Fibroblast of lung (primary cell): ENCODE results near the gene GPR108.

Source experiments
- EZH2 ChIP-seq: IDR thresholded peaks from 2 replicates; pipeline ENCODE4 v1.5.1; 2012; ENCODE audit warnings: low read length, control low read depth, mild to moderate bottlenecking; ENCODE audit errors: missing control alignments
- TF ChIP-seq, protein P1 (sequence below), 2 donors: IDR thresholded peaks in 1 of 2; conservative IDR thresholded peaks in 1 of 2; 1 replicate in 1 of 2; 2 replicates in 1 of 2; pipeline ENCODE4 v1.5.1; 2011 to 2012; ENCODE audit warnings: low read length in 2 of 2, control low read depth in 1 of 2, inconsistent platforms in 1 of 2, low read depth in 1 of 2, mild to moderate bottlenecking in 1 of 2

DNA sequence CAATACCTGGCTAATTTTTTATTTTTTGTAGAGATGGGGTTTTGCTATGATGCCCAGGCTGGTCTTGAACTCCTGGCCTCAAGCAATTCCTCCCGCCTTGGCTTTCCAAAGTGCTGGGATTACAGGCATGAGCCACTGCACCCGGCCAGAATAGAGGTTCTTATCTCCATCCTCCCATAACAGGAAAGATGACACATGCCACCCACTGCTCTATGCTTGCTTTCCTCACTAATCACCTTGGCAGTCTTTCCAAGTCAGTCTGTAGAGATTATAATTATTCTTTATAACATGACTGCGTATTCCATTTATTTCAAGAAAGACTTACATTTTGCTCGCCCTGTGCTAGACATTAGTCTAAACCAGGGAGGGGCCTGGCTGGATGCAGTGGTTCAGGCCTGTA, 41.8 kb upstream of the GPR108 start:
- TF ChIP-seq, protein P1, sequence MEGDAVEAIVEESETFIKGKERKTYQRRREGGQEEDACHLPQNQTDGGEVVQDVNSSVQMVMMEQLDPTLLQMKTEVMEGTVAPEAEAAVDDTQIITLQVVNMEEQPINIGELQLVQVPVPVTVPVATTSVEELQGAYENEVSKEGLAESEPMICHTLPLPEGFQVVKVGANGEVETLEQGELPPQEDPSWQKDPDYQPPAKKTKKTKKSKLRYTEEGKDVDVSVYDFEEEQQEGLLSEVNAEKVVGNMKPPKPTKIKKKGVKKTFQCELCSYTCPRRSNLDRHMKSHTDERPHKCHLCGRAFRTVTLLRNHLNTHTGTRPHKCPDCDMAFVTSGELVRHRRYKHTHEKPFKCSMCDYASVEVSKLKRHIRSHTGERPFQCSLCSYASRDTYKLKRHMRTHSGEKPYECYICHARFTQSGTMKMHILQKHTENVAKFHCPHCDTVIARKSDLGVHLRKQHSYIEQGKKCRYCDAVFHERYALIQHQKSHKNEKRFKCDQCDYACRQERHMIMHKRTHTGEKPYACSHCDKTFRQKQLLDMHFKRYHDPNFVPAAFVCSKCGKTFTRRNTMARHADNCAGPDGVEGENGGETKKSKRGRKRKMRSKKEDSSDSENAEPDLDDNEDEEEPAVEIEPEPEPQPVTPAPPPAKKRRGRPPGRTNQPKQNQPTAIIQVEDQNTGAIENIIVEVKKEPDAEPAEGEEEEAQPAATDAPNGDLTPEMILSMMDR (conservative IDR thresholded peaks at IDR 0.05 in 1 of 2, IDR thresholded peaks at IDR 0.05 in 1 of 2; ENCODE audit: low read depth in 1 of 2, low read length in 2 of 2) = no peak
- no peak for TF ChIP-seq EZH2
